Measurements from ENCODE around the gene FER1L5.
"Not testable (repeated sequence)": the region's sequence is repeated elsewhere in the genome, so short reads cannot be mapped to it uniquely, and the experiment has no call there.

FER1L5 gene

DNA sequence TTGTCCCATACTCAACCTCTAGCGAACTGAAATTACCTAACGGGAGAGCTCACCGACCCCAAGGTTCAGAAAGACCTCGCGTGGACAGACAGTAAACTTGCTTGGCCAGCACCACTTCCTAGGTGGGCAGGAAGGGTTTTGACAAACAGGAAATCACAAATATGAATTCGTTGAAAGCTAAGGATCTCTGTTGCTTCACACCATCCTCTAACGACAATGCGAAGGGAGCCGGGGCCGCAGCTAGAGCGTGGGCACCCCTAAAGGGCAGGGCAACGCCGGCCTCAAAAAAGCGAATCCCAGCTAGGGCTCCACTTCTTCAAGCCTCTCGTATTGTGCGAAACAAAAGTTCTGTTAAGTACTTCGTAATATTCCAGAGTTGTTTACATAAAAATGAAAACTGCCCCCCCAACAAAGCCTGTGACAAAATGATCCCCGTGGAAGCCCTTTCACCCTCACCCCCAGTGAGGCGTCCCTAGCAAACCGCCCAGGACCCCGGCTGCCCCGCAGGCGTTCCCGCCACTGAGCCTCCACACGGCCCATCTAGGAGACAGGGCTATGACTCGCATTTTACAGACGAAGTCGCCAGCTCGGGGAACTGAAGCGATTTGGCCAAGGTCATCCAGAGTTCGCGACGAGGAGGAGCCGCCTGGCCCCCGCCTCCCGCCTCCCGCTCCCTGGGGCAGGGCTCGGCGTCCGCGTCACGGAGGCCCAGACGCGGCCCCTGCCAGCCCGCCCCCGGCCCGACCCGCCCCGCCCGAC, 5.0 kb upstream of the FER1L5 start:
- DNase-seq = peak; percentile 87

DNA sequence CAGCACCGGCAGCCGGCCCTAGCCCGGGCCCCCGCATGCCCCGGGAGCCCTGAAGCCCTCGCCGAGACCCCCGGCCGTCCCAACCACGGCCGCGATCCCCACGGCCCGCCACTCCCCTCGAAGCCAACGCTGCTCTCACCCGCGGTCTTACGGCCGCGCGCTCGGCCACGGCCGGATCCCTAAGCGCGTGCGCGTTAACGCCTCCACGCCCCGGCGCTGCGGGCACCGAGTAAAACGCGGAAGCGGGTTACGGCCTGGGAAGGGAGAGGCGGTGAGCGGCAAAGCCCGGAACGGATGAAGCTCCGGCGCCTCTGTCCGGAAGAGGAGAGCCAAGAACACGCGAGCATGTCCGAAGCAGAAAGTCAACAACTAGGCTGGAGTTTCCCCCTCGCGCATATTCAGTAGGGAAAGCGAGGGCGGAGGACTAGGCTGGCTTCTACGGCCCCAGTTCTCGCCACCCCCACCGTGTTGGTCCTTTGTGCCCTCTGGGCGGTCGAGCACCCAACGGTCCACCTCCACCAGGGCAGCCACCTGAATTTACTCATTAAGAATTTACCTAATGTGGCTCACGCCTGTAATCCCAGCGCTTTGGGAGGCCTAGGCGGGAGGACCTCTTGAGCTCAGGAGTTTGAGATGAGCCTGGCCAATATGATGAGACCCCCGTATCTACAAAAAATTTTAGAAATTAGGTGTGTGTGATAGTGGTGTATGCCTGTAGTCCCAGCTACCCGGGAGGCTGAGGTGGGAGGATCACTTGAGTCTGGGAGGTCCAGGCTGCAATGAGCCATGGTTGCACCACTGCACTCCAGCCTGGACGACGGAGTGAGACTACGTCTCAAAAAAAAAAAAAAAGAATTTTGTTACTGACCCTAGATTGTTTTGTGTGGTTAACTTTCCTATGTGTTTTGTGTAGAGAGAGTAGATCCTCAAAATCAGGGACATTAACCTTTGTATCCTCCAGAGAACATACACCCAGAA, 4.1 kb upstream of the FER1L5 start, which contains the start of gene KANSL3:
Gene KANSL3, minus strand, starts transcription at position 169 of the 978 bp plus-strand sequence. CDS start 1,177 bp downstream, outside the sequence.
- DNase-seq = peak; percentile 91

DNA sequence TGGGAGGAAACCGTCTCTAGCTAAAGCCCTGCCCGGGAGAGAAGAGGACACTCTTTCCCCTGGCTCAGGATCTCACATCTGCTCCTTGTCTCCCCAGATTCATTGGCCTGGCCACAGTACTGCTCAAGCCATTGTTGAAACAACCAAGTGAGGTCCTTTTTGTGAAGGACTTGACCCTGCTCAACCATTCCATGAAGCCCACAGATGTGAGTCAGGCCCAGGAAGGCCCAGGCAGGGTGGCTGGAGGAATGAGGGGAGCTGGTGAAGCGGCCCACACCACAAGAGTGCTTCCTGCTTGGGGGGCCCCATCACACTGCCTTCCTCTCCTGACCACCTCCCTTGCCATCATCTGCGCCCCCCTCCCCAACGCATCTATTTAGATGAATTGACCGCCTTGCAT, 5.1 kb downstream of the FER1L5 start:
- DNase-seq = no peak

DNA sequence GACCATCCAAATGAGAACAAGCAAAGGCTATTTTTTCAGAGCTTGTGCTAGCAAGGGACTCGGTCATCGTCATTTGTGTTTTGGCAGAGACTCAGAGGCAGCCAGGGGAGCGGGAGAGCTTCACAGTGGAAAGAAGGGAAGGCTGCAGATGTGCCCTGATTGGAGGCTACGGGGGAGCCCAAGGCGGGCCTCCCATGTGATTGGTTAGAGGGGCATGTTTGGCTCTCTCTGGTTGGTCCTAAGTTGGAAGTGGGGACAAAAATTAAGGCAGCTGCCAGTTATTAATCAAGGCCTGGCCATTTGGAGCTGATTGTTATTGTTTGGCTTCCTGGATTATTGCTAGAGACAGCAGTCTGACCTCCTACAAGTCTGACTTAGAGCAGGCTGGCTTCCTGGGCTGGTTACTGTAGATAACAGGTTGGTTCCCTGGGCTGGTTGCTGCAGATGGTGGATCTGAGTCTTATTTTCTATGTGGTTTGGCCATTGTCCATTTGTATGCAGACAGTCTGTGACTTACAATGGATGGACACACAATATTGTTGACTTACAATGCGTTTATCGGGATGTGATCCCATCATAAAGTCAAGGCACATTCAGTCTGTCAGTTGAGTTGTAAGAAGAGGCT, 5.9 kb downstream of the FER1L5 start:
- DNase-seq = no peak

DNA sequence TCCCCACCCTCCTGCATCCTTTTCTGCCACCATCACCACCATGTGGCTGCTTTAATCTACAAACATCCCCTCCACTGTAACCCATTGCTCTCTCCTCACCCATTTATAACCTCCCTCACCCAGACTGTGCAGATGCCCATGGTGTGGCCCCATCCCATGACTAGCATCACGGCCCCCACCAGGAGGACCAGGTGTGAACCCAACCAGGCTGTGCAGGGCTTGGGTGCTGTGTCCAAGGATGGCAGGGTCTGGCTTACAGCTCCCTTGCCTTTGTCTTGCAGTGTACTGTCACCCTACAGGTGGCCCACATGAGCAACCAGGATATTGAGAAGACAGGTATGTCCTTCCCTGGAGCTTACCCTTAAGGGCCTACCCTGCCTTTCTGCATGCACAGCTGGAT, 6.8 kb downstream of the FER1L5 start:
- DNase-seq = no peak

DNA sequence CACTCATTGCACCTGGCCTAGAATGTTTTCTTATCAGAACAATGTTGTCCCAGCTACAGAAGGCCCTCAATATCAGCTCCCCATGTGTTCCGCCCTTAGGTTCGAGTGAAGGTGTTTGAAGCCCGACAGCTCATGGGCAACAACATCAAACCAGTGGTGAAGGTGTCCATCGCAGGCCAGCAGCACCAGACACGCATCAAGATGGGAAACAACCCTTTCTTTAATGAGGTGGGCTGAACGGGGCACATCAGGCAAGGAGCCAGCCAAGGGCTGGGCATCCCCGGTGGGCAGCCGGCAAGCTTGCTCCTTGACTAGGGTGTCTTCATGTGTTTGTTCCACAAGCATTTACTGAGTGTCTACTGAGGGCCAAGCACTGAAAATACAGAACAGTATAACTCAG, 9.2 kb downstream of the FER1L5 start:
- DNase-seq = no peak

DNA sequence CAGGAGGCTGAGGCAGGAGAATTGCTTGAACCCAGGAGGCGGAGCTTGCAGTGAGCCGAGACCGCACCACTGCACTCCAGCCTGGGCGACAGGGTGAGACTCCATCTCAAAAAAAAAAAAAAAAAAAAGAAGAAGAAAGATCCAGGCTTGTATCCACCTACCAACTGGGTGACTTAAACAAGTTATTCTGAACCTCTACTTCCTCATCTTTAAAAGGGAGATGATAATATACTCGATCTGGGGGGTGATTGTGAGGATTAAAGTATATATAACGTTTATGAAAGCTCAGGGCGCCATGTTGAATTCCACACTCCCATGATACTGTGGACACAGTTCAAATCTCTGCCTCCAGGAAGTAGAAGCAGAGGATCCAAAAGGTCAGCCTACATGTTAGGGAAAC, 12.2 kb downstream of the FER1L5 start:
- not testable (repeated sequence) for DNase-seq

DNA sequence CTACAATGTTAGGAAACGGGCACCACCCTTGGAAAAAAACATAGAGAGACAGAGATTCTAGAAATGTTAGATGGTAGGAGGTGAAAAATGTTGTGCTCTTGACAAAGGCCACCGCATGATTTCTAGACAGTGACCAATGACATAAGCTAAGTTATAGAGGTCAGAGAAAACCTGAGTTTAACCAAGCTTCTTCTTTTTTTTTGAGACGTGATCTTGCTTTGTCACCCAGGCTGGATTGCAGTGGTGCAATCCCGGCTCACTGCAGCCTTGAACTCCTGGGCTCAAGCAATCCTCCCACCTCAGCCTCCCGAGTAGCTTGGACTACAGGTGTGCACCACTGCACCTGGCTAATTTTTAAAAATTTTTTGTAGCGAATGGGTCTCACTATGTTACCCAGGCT, 13.0 kb downstream of the FER1L5 start:
- DNase-seq = no peak

DNA sequence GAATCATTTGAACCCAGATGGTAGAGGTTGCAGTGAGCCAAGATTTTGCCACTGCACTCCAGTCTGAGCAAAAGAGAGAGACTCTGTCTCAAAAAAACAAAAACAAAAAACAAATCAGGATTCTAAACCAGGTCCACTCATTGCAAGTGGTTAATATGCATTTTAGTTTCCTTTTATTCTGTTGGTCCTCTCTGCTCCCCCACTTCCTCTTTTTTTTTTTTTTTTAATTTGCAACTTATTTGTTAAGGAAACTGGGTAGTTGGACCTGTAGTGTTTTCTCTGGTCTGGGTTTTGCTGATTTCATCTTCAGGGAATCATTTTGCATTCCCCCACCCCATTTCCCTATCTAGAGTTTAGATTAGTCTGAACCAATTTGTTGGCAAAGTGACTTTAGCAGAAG, 14.0 kb downstream of the FER1L5 start:
- DNase-seq = no peak

DNA sequence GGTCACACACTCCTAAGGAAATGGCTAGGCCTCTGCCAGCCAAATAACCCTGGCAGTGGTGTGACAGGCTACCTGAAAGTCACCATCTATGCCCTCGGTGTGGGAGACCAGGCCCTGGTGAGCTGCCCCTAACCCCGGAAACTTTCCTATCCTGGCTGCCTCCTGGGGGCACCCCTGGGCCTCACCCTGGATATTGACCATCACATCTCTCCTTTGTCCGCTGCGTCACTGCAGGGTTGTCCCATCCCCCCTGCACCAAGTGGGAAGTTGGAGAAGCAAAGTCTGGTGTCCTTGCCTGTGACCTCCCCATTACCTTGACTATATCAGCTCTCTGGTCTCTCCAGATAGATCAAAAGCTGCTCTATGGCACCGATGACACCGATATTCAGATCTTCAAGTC, 18.8 kb downstream of the FER1L5 start:
- DNase-seq = no peak

DNA sequence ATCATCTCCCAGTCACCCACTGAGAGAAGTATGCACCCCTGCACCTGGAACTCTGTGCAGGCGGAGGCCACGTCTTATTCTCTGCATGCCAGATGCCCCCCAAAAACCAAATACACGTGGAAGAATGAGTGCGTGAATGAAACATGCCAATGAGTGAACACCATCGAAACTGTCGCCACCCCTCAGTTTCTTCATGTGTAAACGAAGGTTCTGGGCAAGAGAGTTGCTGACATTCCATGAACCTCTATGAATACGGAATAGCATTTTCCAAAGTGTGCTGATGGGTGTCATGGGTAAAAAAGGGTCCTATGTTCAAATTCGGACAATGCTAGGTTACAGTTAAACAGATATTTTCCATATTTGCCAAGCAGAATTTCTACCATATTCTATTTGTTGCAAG, 19.8 kb downstream of the FER1L5 start:
- no peak for DNase-seq

DNA sequence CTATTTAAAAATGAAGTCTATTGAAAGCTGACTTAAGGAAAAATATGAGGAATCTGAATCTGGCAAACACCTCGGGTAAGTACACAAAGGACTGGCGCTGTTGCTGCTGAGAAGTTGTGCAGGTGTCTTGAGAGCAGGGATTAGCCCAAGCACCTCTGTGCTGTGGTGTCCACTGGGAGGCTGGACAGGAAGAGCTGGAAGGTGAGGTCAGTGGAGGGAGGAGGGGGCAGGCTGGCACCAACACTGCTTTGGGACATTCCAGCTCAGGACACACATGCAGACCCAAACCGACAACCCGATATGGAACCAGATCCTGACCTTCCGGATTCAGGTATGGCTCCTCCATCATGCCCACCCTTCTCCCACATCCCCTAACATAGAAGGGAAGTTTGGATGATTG, 20.6 kb downstream of the FER1L5 start:
- DNase-seq = no peak

DNA sequence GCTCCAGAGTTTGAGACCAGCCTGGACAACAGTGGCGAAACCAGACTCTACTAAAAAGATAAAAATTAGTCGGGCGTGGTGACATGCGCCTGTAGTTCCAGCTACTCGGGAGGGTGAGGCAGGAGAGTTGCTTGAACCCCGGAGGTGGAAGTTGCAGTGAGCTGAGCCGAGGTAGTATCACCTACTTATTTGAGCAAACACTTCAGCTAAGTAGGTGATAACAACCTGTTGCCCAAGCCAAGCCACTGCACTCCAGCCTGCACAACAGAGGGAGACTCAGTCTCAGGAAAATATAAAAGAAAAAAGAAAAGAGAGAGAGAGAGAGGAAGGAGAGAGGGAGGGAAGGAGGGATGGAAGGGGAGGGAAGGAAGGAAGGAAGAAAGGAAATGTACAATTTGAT, 21.3 kb downstream of the FER1L5 start:
- no peak for DNase-seq

DNA sequence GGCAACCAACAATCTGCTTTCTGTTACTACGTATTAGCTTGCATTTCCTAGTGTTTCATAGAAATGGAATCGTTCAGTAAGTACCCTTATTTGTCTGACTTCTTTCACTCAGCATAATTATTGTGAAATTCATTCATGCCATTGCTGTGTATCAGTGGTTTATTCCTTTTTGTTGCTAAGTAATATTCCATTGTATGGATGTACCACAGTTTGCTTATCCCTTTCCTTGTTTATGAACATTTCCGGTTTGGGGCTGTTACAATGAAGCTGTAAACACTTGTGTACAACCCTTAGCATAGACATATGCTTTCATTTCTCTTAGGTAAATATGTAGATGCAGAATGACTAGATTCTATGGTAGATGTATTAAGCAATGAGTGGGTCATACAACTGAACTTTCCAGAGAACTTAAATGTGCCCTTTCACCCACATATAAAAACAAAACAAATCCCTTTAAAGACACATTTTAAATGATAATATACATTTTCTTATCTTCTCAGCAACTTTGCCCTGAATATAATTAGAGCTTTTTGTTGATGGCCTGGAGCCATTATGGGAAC, 21.9 kb downstream of the FER1L5 start:
- DNase-seq = peak; percentile 21

DNA sequence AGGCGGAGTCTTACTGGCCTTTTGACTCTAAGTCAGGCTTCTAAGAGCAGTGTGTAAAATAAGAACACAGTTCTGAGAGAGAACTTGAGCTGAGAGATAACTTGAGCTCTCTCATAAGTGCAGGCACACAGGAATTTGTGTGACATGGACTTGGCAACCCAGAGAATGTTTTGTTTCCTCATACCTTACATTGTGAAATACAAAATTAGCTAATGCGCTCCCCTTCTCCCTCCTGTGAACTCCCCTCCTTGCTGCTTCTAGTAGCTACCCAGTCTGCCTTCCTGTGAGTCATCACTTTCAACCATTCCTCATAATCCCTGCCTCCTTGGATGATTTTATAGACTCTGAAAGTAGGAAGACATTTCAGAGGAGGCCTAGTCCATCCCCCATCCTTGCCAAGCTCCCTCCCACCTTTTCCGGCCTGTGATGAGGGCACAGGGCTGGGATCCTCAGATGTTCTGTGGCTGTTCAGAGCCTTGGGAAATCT, 22.6 kb downstream of the FER1L5 start:
- peak; percentile 99 for DNase-seq

DNA sequence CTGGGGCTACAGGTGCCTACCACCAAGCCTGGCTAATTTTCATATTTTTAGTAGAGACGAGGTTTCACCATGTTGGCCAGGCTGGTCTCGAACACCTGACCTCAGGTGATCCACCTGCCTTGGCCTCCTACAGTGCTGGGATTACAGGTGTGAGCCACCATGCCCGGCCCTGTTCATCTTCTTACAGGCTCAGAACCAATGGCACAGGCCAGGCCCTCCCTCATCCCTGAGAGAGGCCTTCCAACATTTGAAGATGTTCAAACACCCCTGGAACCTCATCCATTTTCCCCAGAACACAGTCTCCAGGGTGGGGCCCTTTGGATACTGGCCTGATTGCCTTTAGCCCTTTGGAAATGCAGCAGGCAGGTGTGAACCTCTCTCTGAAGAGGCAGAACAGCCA, 23.2 kb downstream of the FER1L5 start:
- DNase-seq = not testable (repeated sequence)

DNA sequence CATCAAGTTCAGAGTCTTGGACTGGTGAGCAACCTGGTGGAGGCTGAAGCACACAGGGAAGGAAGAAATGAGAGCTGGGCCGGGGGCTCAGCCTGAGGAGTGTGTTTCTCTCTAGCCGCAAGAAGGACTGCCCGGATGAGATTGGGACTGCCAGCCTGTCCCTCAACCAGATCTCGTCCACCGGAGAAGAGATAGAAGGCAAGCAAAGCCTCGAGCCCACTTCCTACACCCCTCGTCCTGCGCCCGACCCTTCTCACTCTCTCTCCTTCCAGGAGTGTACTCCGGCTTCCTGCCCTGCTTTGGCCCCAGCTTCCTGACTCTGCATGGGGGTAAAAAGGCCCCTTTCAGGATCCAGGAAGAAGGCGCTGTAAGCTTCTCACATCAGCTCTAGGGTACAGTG, 26.2 kb downstream of the FER1L5 start:
- no peak for DNase-seq

DNA sequence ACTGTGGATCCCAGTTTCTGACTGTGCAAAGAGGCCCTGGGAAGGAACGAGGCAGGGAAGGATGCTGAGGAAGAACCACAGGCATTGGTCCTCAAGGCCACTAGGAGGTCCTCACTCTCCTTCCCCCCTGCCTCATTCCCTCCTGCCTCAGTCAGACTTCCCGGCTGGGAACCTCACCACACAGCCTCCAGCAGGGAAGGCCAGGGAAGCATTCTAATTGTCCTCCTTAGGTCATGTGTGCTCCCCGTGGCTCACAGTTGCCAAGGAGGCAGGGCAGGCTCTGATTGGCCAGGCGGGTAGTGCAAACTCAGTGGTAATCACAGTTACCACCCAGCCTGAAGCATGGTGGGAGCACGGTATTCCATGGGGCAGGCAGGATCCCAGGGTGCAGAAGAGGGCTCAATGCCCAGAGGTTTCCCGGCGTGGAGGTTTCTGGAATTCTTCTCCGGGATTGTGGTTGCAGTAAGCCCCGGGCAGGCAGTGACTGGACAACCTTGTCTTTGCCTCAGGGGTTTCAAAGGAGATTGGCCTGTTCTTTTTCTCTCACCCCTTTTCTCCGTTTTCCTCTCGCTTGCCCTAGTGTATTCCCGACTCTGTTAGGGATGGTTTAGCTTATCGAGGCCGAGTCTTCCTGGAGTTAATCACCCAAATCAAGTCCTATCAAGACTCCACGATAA, 27.1 kb downstream of the FER1L5 start:
- DNase-seq = no peak

DNA sequence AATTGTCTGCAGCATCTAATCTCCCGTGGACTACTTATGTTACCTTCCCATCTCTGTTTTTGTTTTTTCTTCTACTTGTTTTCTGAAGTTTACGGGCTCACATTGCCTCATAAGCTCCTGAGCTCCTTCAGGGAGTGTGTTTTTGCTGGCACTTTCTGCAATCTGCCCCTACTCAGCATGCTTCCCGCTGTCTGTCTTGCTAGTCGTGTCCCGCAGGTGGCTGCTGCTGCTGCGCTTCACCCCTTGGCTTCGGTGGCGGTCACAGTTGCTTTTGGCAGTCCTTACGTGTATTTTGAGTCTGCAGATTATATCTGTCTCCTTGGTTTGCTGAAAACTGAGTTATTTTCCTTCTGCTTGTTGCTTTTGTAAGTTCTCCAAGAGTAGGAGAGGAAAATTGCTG, 37.3 kb downstream of the FER1L5 start:
- DNase-seq = no peak

DNA sequence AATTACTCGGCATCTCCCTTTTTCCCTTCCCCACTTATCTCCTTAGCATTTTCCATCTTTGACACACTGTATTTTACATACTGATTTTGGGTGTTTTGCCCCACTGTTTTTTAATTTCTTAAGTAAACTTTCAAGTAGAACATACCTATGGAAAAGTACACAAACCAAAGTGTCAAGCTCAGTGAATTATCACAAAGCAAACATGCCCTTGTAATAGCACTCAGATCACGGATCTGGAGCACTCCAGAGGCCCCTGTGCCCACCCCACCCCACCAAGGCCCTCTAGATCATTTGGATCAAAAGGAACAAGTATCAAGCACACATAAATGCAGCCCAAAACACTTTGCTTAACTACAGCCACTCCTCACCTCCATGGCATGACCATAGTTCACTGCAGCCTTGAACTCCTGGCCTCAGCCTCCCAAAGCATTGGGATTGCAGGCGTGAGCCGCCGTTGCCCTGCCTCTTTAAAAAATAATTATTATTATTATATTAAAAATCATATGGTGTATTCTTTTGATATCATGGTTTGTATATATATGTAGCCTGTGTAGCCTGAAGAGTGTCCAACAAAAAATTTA, 38.1 kb downstream of the FER1L5 start:
- DNase-seq = no peak

DNA sequence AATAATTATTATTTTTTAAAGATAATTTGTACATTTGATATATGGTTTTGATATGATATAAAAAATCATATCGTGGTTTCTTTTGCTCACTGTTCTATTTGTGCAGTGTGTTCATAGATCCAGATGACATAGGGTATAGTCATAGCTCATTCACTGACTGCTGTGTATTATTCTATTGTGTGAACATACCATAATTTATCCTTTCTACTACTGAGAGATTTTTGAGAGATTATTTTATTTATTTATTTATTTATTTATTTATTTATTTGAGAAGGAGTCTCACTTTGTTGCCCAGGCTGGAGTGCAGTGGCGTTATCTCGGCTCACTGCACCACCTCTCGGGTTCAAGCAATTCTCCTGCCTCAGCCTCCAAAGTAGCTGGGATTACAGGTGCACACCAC, 39.0 kb downstream of the FER1L5 start:
- no peak for DNase-seq

DNA sequence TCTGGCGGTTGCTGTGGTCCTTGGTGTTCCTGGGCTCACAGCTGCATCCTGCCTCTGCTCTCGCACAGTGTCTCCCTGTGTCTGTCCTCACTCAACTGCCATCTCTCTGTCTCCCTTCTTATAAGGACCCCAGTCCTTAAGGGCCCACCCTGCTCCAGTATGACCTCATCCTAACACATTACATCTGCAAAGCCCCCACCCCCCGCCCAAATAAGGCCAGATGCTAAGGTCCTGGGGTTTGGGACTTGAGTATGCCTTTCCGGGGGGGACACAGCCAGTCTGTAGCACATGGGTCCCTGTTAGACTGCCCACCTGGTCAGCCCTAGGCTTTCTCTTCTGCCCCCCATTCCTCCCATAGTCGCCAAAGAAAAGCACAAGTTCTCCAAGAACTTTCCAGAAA, 40.7 kb downstream of the FER1L5 start:
- no peak for DNase-seq
